ENCODE results near the gene THBS1. TPM values are rescaled to one million over a fixed set of nuclear protein-coding genes. Genes with fewer than 3 reads are reported as not detected.

The THBS1 gene
- total and polyA plus RNA-seq, 3 donors from 2014 or later = 12.6 to 20.7 (median 13.9) TPM

- Histone ChIP-seq H3K4me1 (no peaks in the 10 kb centered on the region), H3K27me3 (no peaks in the 10 kb centered on the region), H3K27ac (no peak overlapping the region), H3K36me3 (ENCODE audit: low read depth, missing control alignments) (no peaks in the 10 kb centered on the region), H3K4me3 (no peak overlapping the region), H3K9me3 (no peaks in the 10 kb centered on the region)
- no peak for DNase-seq
- TF ChIP-seq POLR2A (IDR thresholded peaks at IDR 0.05) = no peak
- TF ChIP-seq CTCF (IDR thresholded peaks at IDR 0.05) = no peak
- WGBS, 2 donors = 90 to 95% methylated on average over 6 of the region's 6 CpGs
- intact Hi-C loops (cut with DNase I; ENCODE audit: low total_unique reads) = no loop called here
Measured at GRCh38 chr15:39592500-39592899, 11.6 kb downstream of the THBS1 start.

- H3K4me3 ChIP-seq = no peak overlapping the region
- H3K4me1 ChIP-seq = no peaks in the 10 kb centered on the region
- intact Hi-C loops (cut with DNase I; ENCODE audit: low total_unique reads) = no loop called here
- TF ChIP-seq CTCF (IDR thresholded peaks at IDR 0.05) = no peak
- no peak for TF ChIP-seq POLR2A (IDR thresholded peaks at IDR 0.05)
- H3K9me3 ChIP-seq = no peaks in the 10 kb centered on the region
- H3K27me3 ChIP-seq = no peaks in the 10 kb centered on the region
- no peak overlapping the region for H3K27ac ChIP-seq
- H3K36me3 ChIP-seq (ENCODE audit: low read depth, missing control alignments) = no peaks in the 10 kb centered on the region
- WGBS, 2 donors = 92 to 97% methylated on average over 15 of the region's 15 CpGs
- DNase-seq = no peak
Measured at GRCh38 chr15:39593071-39593655, 12.3 kb downstream of the THBS1 start.

- Histone ChIP-seq H3K36me3 (ENCODE audit: low read depth, missing control alignments) (no peaks in the 10 kb centered on the region), H3K4me1 (no peaks in the 10 kb centered on the region), H3K9me3 (no peaks in the 10 kb centered on the region), H3K27me3 (no peaks in the 10 kb centered on the region), H3K27ac (no peak overlapping the region), H3K4me3 (no peak overlapping the region)
- no peak for TF ChIP-seq CTCF (IDR thresholded peaks at IDR 0.05)
- TF ChIP-seq POLR2A (IDR thresholded peaks at IDR 0.05) = no peak
- intact Hi-C loops (cut with DNase I; ENCODE audit: low total_unique reads) = no loop called here
- no peak for DNase-seq
- WGBS, 2 donors = 90 to 96% methylated on average over 7 of the region's 7 CpGs
Measured at GRCh38 chr15:39593656-39594445, 13.0 kb downstream of the THBS1 start.

- no peak overlapping the region for H3K27ac ChIP-seq
- 92 to 95% methylated on average over 5 of the region's 5 CpGs for WGBS, 2 donors
- no peaks in the 10 kb centered on the region for H3K36me3 ChIP-seq (ENCODE audit: low read depth, missing control alignments)
- H3K27me3 ChIP-seq = no peaks in the 10 kb centered on the region
- H3K4me3 ChIP-seq = no peak overlapping the region
- H3K4me1 ChIP-seq = no peaks in the 10 kb centered on the region
- TF ChIP-seq CTCF (IDR thresholded peaks at IDR 0.05) = no peak
- TF ChIP-seq POLR2A (IDR thresholded peaks at IDR 0.05) = no peak
- H3K9me3 ChIP-seq = no peaks in the 10 kb centered on the region
- intact Hi-C loops (cut with DNase I; ENCODE audit: low total_unique reads) = no loop called here
- no peak for DNase-seq
Measured at GRCh38 chr15:39594446-39595337, 13.8 kb downstream of the THBS1 start.
